Mucosa of gallbladder (tissue), 1 donor: ENCODE measurements around the gene SEC16A. TPM values are rescaled to one million over a fixed set of nuclear protein-coding genes. Genes with fewer than 3 reads are reported as not detected.
"Not testable (repeated sequence)": the region's sequence is repeated elsewhere in the genome, so short reads cannot be mapped to it uniquely, and the experiment has no call there.

ENCODE experiments used
- DNase-seq: peaks from one replicate; pipeline ENCODE4 v3.0.0-alpha.2; 2020; ENCODE audit warnings: low spot score
- total RNA-seq: library from RNA; stranded (reverse); gene quantifications from one replicate; pipeline ENCODE4 v1.2.1, GENCODE V29; 2021
- donor health status: DM: no; HTN: no; CAD: no.

SEC16A gene
- total RNA-seq, 1 donor from 2014 or later: 78.4 TPM

DNA sequence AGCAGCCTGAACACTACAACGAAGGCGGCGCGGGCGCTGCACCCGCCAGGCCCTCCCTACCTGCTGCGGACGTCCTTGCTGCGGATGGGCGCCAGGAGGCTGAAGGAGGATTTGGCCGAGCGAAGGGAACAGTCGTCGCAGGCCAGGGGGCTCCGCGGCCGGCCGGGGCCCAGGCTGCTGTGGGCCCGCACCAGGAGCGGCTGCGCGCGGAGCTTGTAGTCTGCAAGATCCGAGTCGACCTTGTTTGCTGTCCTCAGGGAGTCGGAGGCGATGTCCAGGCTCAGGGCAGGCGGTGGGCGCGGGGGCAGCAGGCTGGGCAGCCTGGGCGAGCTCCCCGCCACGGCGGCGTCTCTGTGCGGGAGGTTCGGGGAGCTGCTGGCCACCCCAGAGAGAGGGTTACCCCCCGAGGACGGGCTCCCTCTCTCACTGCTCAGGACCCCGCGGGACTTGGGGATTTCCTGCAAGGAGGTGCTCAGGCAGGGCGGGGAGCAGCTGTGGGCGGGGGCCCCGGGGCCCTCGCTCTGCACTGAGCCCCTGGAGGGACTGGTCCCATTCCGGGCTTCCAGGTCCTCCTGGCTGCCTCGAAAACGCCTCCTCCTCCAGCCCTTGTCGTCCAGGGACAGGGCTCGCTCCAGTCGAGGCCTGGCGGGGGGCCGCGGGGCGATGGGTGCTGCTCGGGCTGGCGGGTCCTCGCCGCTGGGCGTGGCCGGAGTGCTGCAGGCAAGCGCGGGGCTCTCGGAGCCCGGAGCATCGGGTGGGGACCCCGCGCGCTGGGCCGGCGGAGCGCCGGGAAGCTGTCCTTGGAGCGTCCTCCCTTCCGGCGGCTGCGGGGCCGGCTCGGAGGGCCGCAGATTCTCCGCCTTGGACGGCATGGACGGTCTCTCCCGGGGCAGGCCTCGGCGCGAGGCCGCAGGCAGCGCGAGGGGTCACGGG lies 44.0 kb downstream of the SEC16A start:
- no peak for DNase-seq

DNA sequence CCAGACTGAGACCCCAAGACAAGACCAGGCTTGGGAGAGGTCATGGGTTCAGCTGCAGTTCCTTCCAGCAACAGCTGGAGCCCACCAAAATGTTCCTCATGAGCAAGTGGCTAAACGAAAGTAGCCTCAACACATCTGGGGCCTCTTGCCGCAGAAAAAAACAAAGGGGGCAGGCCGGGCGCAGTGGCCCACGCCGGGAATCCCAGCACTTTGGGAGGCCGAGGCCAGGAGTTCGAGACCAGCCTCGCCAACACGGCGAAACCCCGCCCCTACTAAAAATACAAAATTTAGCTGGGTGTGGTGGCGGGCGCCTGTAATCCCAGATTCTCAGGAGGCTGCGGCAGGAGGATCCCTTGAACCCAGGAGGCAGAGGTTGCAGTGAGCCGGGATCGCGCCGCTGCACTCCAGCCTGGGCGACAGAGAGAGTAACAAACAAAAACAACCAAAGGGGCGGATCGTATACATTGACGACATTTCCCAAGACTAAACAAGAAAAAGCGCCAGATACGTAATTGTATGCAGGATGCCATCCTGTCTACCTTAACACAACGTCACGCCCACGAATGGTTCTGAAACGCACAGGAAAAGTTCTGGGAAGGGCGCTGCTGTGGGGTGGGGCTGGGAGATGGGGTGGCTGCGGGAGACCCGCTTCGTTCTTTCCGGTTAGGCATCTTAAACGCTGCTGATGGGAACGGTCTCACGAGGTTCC lies 44.8 kb downstream of the SEC16A start:
- DNase-seq: no peak

DNA sequence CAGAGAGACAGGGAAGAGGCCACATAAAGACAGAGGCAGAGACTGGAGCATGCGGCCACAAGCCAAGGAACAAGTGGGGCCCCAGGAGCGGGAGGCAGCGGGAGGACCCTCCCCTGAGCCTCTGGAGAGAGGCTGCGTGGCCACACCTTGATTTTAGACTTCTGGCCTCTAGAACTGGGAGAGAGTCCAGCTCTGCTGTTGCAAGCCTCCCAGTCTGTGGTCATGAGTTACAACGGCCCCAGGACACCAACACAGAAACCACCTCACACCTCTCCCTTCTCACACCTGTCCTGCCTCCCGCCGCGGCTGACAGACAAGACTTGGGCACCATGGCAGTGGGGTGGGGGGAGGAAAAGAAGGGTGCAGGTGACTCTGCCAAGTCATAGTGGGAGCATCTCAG lies 45.4 kb downstream of the SEC16A start:
- DNase-seq: no peak

- DNase-seq: no peak
Observed at GRCh38 chr9:136436055-136436634, 46.7 kb downstream of the SEC16A start.

DNA sequence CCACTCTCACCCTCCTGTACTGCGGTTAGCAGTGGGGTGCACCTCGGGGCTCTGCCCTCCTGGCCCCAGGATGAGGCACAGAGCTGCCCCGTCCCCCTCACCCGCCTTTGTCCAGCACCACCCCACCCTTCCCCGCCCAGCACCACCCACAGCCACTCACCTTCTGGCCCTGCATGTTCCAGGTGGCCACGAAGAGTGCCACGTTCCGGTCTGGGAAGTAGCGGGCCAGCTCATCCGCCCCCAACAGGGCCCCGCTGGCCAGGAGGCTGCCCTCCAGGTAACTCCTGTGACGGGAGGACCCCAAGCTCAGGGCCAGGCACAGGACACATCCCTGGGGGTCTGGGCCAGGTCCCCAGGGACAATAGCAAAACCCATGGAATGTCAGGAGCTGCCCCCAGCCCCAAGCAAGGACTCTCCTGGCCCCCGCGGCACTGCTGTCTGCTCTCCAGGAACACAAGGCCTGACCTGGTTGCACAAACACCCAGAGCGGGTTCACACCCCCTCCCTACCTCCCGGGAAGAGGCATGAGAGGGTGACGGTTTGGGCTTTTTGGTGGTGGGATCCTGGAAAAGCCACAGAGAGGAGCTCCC lies 48.2 kb downstream of the SEC16A start:
- DNase-seq: no peak

DNA sequence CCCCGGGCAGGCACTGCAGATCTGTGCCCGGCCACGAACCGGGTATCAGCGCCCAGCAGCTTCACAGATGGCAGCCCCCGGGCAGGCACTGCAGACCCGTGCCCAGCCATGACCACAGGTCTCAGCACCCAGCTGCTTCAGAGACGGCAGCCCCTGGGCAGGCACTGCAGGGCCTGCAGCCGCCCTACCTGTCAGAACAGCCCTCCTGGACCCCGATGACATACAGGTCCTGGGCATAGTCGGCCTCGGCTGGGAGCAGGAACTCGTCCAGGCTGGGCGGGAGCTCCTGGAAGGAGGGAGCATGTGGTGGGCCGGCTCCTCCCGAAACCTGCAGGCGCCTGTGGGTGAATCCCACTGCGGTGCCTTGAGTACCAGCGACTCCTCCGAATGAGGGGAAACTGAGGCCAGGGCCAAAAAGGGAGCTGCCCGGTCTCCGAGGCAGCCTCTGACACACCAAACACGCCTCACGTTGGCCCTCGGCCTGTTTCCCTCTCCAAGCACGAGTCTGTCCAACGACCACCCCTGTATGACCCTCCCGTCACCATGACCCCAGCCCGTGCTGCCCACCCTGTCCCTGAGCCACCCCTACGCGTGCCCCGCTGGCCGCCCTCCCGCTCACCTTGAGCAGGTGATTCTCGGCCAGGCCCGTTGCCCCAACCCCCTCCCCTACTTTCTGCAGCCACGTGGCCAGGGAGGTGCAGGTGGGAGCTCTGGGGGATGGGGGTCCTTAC lies 48.8 kb downstream of the SEC16A start:
- no peak for DNase-seq

- DNase-seq: no peak
Observed at GRCh38 chr9:136433043-136433715, 49.7 kb downstream of the SEC16A start.

DNA sequence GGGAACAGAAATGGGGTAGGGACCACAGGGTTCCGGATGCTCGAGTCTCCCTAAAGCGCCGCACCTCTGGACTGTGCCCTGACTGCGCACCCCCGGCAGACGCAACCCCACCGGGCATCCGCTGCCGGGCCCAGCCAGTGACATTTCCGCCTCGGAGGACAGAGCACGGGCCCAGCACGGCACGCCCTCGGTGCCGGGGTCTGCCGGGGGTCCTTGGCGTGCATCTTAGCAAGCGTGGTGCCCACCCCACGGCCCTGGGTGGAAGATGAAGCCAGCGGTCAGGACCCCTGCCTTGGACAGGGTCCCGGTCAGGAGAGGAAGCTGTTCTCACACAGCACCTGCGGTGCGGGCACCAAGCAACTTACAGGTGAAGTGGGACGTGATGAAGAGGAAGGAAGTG lies 50.2 kb downstream of the SEC16A start:
- no peak for DNase-seq

DNA sequence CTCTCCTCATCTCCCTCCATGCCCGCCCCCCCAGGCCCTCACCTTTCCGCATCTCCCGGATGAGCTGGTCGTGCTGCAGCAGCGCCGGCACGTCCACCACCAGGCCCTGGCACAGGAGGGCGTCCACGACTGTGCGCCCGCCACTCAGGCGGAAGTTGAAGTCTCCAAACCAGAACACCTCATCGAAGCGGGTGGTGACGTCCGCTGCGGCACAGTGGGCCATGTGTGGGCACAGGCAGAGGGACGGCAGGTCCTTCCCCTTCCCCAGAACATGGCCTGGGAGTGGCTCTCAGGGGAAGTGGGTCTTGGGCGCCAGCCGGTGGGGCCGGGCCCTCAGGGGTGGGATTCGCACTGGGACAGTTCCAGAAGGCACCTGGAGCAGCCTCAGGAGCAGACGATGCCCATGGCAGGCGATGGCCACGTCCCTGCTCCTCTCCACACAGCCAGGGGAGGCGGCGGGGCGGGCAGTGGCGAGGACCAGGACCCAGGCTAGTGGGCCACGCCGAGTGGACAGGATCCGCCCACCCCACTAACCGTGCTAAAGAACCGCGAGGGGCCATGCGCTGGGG lies 51.0 kb downstream of the SEC16A start:
- DNase-seq: no peak

GRCh38 chr9:136430588-136431234 lies 52.1 kb downstream of the SEC16A start:
- no peak for DNase-seq

GRCh38 chr9:136429683-136430491 lies 53.0 kb downstream of the SEC16A start:
- no peak for DNase-seq

DNA sequence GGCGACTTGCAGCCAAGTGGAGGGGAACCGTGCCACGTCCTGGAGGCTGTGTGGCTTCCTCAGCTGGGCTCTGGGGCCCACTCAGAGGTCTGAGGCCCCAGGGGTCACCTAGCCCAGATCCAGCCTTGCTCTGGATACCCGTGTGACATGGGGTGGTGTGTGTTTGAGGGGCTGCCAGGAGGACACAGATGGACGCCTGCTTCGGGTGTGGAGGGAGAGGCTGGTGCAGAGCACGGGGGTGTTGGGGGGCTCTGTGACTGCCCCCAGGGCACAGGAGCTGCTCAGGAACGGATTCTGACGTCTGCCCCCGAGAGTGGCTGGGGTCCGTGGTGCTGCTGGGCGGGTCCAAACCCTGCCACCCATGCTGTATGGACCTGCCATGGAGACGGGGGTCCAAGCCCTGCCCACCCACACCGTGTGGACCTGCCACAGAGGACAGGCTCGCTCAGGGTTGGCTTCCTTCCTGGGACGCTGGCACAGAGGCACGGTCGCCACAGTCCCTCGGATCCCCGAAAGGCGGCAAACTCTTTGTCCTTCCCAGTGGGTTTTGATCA lies 53.7 kb downstream of the SEC16A start:
- no peak for DNase-seq

GRCh38 chr9:136426787-136427186 lies 56.1 kb downstream of the SEC16A start:
- no peak for DNase-seq

GRCh38 chr9:136425367-136425766 lies 57.5 kb downstream of the SEC16A start:
- DNase-seq: not testable (repeated sequence)

- no peak for DNase-seq
Observed at GRCh38 chr9:136424750-136425362, 58.0 kb downstream of the SEC16A start.

DNA sequence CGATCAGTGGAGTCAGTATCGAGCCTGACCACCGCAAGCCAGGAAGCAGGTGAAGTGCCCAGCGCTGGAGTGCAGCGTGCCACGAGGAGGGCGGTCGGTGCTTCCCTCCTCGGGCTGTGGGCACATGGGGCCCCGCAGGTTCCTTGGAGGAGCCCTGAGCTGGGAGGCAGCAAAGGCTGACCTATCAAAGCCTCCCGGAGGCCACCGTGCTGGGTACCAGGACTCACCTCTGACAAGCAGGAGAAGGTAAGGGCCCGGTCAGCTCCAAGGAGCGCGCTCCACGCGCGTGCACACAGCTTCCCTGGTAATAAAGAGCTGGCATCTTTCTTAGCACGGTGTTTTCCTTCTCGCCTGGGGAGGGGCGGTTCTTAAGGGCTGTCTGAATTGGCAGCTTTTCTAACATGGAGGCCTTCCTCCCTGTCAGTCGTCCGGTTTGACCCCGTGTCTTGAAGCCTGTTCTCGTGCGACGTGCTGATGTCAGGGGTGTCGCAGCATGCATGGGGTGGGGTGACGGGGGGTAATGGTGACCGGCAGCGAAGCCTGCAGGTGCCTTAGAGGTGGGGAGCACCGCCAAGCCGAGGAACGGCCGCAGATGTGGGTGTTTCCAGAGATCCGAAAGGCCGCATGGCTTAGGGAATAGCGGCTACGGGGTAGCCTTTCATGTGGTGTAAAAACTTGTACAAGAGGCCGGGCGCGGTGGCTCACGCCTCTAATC lies 59.3 kb downstream of the SEC16A start:
- no peak for DNase-seq

DNA sequence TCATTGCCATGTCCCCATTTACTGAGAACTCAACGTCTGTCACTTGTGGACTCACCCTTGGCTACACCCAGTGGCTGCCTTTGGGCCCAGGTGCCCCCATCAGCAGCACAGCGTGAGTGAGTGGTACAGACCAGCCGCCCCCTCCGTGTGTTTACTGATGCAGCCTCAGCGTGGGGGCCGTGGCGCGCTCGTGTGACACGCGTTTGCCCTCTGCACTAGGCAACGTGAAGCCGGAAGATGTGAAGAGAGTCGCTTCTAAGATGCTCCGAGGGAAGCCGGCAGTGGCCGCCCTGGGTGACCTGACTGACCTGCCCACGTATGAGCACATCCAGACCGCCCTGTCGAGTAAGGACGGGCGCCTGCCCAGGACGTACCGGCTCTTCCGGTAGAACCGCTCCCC lies 60.0 kb downstream of the SEC16A start:
- DNase-seq: no peak

- DNase-seq: no peak
Observed at GRCh38 chr9:136421791-136422190, 61.0 kb downstream of the SEC16A start.
